Measurements from ENCODE around the gene CARHSP1. TPM values are rescaled to one million over a fixed set of nuclear protein-coding genes. Genes with fewer than 3 reads are reported as not detected.

Gene CARHSP1
- total and polyA plus RNA-seq, 2 donors = 62.1 to 77.9 TPM

DNA sequence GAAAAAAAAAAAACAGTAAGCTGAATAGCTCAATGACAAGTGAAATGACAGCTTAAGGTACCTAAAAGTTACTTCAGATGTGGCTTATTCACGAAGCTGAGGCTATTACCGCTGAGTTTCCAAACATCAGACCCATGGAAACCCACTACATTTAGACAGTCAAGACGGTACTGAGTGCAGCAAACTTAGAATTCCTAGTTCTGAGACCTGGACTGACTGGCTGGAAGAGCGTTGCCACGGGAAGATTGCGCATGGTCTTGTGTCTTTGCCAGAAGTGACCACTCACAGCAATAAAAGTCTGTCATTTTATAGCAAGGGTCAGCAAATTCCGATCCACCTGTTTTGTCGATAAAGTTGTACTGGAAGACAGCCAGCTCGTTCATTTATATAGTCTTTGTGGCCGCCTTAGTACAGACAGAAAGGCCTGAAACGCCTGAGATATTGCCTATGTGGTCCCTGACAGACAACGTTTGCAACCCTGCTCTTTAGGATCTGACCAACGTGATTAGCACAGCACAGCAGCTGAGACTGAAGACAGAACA lies 32.6 kb upstream of the CARHSP1 start:
- Histone ChIP-seq H3K4me3 (ENCODE audit: low read depth, low read length) (no peak overlapping the region), H3K36me3 (ENCODE audit: insufficient read depth) (peaks cover 6% of the 10 kb centered on the region), H3K4me1 (ENCODE audit: insufficient read depth) (no peaks in the 10 kb centered on the region), H3K27ac (ENCODE audit: low read depth) (no peak overlapping the region)
- no peak for DNase-seq (ENCODE audit: extremely low spot score)
- WGBS = 83% methylated on average over 13 of the region's 13 CpGs

DNA sequence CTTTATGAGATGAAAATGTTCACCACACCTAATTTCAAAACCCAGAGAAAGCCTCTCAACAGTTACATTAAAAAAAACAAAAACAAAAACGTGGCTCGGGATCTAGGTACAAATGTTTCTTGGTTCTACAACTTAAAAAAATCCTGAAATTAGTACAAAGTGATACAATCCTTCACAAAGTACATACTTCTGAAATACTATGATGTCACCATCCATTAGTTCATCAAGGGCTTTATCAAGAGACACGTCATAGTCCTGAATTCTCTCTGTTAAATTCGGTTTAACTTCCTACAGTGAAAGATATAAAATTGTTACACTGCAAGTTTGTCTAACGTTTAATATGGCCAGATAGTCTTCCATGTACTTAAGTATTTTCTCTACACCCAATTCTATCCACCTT lies 31.5 kb upstream of the CARHSP1 start:
- H3K4me1 ChIP-seq (ENCODE audit: insufficient read depth) = no peaks in the 10 kb centered on the region
- no peak for DNase-seq (ENCODE audit: extremely low spot score)
- no peak overlapping the region for H3K27ac ChIP-seq (ENCODE audit: low read depth)
- WGBS = 80% methylated on average over 5 of the region's 5 CpGs
- peaks cover 6% of the 10 kb centered on the region for H3K36me3 ChIP-seq (ENCODE audit: insufficient read depth)
- no peak overlapping the region for H3K4me3 ChIP-seq (ENCODE audit: low read depth, low read length)

DNA sequence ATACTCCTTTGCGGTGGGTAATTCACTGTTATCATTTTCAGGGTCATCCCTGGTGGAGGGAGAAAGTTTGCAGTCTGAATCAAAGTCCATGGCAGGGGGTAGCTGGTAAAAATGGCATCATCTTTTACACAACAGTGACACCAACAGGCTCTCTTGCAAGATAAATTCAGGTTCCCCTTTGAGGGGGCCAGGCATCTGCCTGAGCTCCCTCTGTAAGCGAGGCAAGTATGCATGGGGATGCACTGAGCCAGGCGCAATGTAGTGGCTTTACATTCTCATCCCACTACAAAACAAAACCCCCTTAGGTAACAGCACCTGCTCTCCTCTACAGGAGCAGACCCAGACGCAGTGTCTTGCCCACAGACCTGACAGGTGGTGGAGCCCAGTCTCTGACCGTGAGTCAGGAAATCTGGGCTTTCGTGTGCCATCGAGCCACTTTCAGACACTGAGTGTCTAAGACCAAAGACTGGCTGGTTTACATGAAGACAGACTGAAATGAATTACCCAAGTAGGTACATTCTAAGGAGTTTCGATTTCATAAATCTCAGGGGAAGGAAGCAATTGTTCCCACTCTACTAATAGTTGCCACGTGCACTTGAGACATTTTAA lies 31.0 kb upstream of the CARHSP1 start:
- DNase-seq (ENCODE audit: extremely low spot score) = no peak
- Histone ChIP-seq H3K36me3 (ENCODE audit: insufficient read depth) (peaks cover 6% of the 10 kb centered on the region), H3K27ac (ENCODE audit: low read depth) (no peak overlapping the region), H3K4me3 (ENCODE audit: low read depth, low read length) (no peak overlapping the region), H3K4me1 (ENCODE audit: insufficient read depth) (no peaks in the 10 kb centered on the region)
- 88% methylated on average over 9 of the region's 9 CpGs for WGBS

DNA sequence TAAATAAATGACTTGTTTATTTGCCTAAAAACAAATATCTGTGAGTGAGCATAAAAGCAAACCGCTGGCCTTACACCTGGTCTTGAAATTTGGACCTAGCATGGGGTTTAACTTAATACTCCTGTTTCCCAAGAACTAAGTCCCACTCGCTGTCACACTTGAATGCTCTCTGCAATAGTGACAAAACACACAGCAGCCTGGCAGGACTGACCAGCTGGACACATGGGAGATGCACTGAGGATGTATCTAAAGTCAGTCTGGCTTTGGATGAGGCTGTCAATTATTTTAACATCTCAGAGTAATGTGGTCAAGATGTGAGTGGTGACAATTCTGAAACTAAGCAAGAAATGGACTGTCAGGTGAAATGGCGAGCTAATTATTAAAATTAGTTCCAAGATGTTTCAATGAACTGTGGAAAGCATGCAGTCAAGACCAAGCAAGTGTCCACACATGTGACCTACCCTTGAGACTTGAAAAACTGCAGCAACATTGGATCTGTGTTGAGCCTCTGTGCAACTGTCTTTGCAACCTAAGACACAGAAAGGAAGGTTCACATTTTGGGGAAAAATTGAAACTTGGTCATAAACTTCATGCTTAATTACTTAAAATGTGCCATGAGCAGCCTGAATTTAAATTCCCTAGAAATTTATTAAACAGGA lies 30.0 kb upstream of the CARHSP1 start:
- Histone ChIP-seq H3K4me3 (ENCODE audit: low read depth, low read length) (no peak overlapping the region), H3K4me1 (ENCODE audit: insufficient read depth) (no peaks in the 10 kb centered on the region), H3K27ac (ENCODE audit: low read depth) (no peak overlapping the region), H3K36me3 (ENCODE audit: insufficient read depth) (peaks cover 4% of the 10 kb centered on the region)
- 94% methylated on average over 3 of the region's 3 CpGs for WGBS
- no peak for DNase-seq (ENCODE audit: extremely low spot score)

DNA sequence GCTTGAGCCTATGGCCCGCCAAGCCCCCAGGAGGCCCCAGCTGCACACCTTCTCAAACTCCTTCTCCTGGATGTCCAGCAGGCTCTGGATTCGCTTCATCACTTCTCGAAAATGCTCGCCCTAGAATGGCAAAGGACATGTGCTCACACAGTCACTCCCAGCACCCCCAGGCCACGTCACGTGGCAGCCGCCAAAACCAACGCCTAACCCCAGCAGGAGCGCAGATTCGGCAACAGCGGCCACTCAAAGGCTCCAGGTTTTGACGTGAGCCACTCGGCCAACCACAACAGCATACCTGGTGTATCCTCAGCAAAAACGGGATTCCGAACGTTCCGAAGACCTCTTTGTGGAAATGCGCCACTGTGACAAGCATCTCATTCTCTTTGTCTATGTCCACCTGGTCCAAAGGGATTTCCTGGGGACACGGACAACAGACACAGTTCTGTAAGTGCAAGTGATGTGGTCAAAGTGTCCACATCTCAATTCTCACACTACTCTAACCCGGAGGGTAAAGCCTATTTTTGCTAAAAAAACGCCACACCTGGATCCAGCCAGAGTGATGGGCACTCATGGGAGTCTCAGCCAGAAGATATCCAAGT lies 26.0 kb upstream of the CARHSP1 start:
- DNase-seq (ENCODE audit: extremely low spot score) = no peak
- H3K4me3 ChIP-seq (ENCODE audit: low read depth, low read length) = no peak overlapping the region
- no peak overlapping the region for H3K27ac ChIP-seq (ENCODE audit: low read depth)
- H3K4me1 ChIP-seq (ENCODE audit: insufficient read depth) = no peaks in the 10 kb centered on the region
- peaks cover 2% of the 10 kb centered on the region for H3K36me3 ChIP-seq (ENCODE audit: insufficient read depth)
- 96% methylated on average over 21 of the region's 21 CpGs for WGBS

DNA sequence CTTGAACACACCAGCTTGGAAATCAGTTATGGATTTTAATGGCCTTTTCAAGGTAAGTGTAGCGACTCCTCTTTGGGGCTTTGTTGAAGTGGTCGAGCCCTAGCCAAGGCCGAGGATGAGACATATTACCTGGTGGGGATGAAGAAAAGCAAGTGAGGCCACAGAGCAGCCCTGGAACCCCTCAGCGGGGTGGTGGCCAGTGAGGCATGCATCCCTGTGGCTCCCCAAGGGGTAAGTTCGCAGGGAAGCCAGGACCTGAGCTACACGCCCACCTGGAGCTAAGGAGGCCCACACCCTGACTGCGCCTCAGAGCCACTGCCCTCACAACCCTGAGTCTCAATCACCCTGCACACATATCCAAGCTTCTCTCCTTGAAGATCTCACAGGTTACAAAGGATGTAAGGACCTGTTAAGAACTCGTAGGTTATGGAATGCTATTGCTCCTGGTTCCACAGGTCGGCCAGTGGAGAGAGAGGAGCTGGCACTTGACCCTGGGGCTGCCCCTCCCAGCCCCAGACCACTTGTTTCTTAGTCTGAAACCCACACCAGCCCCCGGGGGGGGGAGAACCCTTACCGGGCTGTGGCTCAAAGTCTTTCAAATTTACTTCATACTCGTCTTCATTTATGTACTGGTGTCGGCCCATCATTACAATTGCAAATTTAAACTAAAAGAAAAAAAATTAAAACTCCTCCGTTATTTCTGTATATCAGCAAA lies 25.3 kb upstream of the CARHSP1 start:
- H3K4me3 ChIP-seq (ENCODE audit: low read depth, low read length) = no peak overlapping the region
- no peak for DNase-seq (ENCODE audit: extremely low spot score)
- no peak overlapping the region for H3K27ac ChIP-seq (ENCODE audit: low read depth)
- peaks cover 2% of the 10 kb centered on the region for H3K36me3 ChIP-seq (ENCODE audit: insufficient read depth)
- H3K4me1 ChIP-seq (ENCODE audit: insufficient read depth) = no peaks in the 10 kb centered on the region
- 88% methylated on average over 14 of the region's 14 CpGs for WGBS

DNA sequence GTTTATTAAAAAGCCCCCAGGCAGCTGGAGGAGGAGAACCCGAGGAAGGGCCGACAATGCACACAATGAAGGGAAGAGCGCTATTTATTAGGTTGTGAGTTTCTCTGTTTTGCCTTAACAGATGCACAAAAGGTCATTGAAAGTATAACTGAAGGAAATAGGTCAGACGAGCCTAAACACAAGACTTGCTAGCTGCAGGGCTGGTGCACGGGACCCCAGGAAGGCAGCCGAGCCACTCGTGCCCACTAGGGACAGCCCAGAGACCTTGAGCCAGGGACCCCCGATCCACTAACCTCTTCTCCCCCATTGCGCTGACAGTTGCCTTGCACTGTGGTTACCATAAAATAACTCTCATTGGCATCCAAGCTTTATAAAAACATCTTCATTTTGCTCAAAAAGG lies 24.6 kb upstream of the CARHSP1 start:
- Histone ChIP-seq H3K36me3 (ENCODE audit: insufficient read depth) (peaks cover 2% of the 10 kb centered on the region), H3K4me3 (ENCODE audit: low read depth, low read length) (no peak overlapping the region), H3K4me1 (ENCODE audit: insufficient read depth) (no peaks in the 10 kb centered on the region), H3K27ac (ENCODE audit: low read depth) (no peak overlapping the region)
- no peak for DNase-seq (ENCODE audit: extremely low spot score)
- 83% methylated on average over 9 of the region's 9 CpGs for WGBS

DNA sequence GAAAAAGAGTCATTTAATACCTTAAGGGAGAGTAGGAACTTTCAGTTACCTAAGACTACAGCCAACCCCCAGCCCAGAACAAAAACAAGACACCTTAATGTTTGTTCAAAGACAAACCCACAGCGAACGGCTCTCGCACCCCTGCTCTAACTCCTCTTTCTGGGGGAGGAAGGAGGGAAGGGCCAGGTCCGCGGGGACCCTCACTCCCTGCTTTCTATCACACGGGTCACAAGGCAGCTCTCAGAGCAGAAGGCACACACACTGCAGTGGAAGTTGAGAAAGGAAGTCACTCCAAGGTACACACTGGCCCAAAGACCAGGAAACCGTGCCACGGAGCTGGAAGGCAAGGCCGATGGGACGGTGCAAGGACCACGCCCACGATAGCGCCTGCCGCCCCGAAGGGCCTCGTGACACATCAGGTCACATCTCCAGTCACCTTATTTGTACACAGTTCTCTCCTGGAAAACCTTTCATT lies 23.3 kb upstream of the CARHSP1 start:
- Histone ChIP-seq H3K4me3 (ENCODE audit: low read depth, low read length) (no peak overlapping the region), H3K36me3 (ENCODE audit: insufficient read depth) (peaks cover 2% of the 10 kb centered on the region), H3K4me1 (ENCODE audit: insufficient read depth) (no peaks in the 10 kb centered on the region), H3K27ac (ENCODE audit: low read depth) (no peak overlapping the region)
- no peak for DNase-seq (ENCODE audit: extremely low spot score)
- WGBS = 88% methylated on average over 16 of the region's 16 CpGs

DNA sequence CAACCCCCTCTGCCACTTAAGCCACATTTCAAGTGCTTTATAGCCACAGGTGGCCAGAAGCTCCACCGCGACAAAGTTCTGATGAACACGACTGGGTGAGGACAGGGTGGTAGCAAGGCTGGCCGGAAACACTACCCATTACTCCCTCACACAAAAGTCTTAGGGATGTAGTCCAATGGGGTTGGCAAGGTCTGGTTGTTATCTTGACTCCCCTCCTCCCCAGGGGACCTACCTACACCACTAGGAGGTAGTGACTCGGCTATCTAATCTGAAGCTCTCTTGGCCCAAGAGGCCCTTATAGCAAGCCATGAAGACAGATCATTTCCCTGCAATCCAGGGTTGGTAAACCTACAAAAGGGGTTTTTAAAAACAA lies 21.7 kb upstream of the CARHSP1 start:
- 86% methylated on average over 5 of the region's 5 CpGs for WGBS
- no peak for DNase-seq (ENCODE audit: extremely low spot score)
- H3K36me3 ChIP-seq (ENCODE audit: insufficient read depth) = peaks cover 2% of the 10 kb centered on the region

DNA sequence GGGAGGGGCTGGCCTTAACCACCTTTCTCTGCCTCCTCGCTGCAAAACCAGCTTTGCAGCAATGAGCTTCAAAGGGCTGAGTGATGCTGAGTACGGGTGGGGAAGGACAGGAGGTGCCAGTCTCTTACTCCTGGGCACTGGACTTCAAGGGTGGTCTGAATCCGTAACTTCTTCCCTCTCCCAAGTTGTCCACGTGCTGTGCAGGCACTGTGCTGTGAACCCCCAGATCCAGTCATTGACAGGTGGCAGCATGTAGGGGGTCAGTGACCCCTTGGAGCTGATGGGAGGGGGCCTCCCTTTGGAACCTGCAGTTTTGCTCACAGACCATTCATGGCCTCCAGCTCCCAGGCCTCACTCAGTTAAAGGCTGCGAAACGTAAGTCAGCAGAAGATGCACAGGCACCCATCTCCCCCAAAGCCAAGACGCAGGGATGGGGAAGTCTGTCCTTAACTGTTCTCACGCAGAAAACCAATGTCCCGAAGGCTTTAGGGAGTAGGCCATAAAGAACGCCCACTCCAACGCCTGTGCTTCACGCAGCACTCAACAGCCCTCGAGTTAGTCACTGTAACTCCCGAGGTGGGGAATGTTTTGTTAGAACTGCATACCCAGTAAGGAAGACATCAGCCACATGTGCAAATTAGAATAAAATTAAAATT lies 21.2 kb upstream of the CARHSP1 start:
- Histone ChIP-seq H3K36me3 (ENCODE audit: insufficient read depth) (peaks cover 2% of the 10 kb centered on the region), H3K4me3 (ENCODE audit: low read depth, low read length) (no peak overlapping the region), H3K4me1 (ENCODE audit: insufficient read depth) (no peaks in the 10 kb centered on the region), H3K27ac (ENCODE audit: low read depth) (no peak overlapping the region)
- DNase-seq (ENCODE audit: extremely low spot score) = no peak
- WGBS = 77% methylated on average over 14 of the region's 14 CpGs

More for the DNA sequence above, 21.7 kb upstream of the CARHSP1 start:
- H3K4me3 ChIP-seq (ENCODE audit: low read depth, low read length) = no peak overlapping the region
- no peaks in the 10 kb centered on the region for H3K4me1 ChIP-seq (ENCODE audit: insufficient read depth)
- no peak overlapping the region for H3K27ac ChIP-seq (ENCODE audit: low read depth)

DNA sequence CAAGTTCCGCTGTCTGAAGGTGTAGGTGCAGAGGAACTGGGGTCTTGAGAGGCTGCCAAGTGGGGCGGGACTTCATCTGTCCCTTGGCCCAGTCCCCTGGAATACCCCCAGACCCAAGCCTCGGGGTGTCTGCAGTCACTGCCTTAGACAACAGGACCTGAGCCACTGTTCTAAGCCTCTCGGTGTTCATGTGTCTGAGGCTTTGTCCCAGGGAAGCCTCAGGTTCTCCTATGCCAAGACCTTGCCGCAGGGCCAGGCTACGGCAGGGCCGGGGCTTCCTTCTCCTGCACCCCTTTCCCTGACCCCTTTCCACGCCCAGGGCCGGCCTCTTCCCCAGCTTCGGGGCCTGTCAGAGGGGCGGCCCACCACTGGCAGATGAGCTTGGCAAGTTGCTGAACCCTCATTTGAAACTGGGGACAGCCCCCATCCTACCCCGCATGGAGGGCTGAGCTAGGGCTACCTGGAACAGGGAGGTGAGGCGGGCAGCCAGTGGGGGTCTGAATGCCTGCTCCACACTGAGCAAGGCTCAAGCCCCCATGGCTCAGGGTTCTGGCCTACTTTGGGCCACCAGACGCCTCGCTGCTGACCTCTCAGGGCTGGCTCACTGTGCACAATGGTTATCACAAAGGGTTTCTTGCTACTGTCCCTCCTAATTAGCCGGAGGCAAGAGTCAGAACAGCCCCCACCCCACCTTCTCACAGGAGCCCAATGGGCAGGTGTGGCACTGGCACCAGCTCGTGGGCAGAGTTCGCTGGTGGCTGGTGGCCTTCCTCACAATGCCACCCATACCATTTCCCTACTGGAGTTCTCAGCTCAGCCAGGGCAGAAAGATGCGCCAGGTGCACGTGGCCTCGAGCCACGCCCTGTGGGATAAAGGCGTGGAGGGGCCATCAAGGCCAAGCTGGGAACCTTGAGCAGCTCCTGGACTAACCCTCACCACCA lies 20.4 kb upstream of the CARHSP1 start:
- peaks cover 2% of the 10 kb centered on the region for H3K36me3 ChIP-seq (ENCODE audit: insufficient read depth)
- no peaks in the 10 kb centered on the region for H3K4me1 ChIP-seq (ENCODE audit: insufficient read depth)
- WGBS = 84% methylated on average over 23 of the region's 23 CpGs
- no peak overlapping the region for H3K4me3 ChIP-seq (ENCODE audit: low read depth, low read length)
- no peak for DNase-seq (ENCODE audit: extremely low spot score)
- H3K27ac ChIP-seq (ENCODE audit: low read depth) = no peak overlapping the region

DNA sequence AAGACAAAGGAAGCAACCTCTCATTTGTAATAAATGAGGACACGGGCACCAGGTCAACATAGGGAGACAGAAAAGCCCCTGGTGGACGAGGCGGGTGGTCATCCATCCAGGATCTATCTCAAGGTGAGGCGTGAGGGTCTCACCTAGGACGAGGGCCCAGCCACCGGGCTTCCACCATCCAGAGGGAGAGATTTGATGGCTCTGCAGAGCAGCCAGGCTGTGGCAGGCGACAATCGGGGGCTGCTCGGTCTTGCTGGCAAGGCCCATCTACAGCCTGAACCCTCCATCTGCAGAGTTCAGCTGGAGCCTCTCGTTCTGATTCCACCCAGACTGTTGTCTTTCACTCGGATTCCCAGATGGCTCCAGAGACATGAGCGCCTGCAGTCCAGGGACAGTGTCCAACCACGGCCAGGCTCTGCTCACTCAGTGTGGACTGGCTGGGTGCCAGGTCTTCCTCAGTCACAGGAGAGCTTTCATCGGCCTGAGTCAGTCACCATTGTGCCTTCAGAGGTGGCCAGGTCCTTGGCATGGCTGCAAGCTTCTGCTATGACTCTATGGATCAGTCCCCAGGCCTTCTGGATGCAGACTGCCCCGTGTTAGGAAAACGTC lies 19.2 kb upstream of the CARHSP1 start:
- H3K27ac ChIP-seq (ENCODE audit: low read depth) = no peak overlapping the region
- no peak overlapping the region for H3K4me3 ChIP-seq (ENCODE audit: low read depth, low read length)
- 68% methylated on average over 16 of the region's 16 CpGs for WGBS
- no peak for DNase-seq (ENCODE audit: extremely low spot score)
- H3K36me3 ChIP-seq (ENCODE audit: insufficient read depth) = no peaks in the 10 kb centered on the region
- no peaks in the 10 kb centered on the region for H3K4me1 ChIP-seq (ENCODE audit: insufficient read depth)

All from urinary bladder (tissue), 4 donors.